Gastrocnemius medialis (tissue), 4 donors: ENCODE measurements around the gene USP32.

Experiments
- POLR2A ChIP-seq, 2 donors: fragments of 450-650 bp; IDR thresholded peaks; one replicate each; pipeline ENCODE4 v1.6.1; 2017; ENCODE audit warnings: antibody characterized with exemption in 2 of 2, mild to moderate bottlenecking in 2 of 2, moderate library complexity in 2 of 2
- TF ChIP-seq, protein P1 (sequence below), 5 experiments: fragments of 450-650 bp in 3 of 5; fragments of 200-600 bp in 2 of 5; sonication (generic) in 2 of 5; IDR thresholded peaks in 4 of 5; conservative IDR thresholded peaks in 1 of 5; 1 replicate in 4 of 5; 2 replicates in 1 of 5; pipeline ENCODE4 v1.5.1; 2016 to 2019; ENCODE audit warnings: antibody characterized with exemption in 5 of 5, mild to moderate bottlenecking in 3 of 5, moderate library complexity in 3 of 5

- TF ChIP-seq, protein P1, sequence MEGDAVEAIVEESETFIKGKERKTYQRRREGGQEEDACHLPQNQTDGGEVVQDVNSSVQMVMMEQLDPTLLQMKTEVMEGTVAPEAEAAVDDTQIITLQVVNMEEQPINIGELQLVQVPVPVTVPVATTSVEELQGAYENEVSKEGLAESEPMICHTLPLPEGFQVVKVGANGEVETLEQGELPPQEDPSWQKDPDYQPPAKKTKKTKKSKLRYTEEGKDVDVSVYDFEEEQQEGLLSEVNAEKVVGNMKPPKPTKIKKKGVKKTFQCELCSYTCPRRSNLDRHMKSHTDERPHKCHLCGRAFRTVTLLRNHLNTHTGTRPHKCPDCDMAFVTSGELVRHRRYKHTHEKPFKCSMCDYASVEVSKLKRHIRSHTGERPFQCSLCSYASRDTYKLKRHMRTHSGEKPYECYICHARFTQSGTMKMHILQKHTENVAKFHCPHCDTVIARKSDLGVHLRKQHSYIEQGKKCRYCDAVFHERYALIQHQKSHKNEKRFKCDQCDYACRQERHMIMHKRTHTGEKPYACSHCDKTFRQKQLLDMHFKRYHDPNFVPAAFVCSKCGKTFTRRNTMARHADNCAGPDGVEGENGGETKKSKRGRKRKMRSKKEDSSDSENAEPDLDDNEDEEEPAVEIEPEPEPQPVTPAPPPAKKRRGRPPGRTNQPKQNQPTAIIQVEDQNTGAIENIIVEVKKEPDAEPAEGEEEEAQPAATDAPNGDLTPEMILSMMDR (IDR thresholded peaks at IDR 0.05 in 4 of 5, conservative IDR thresholded peaks at IDR 0.05 in 1 of 5), result no peak
- no peak for TF ChIP-seq POLR2A (IDR thresholded peaks at IDR 0.05)
Measured at GRCh38 chr17:60354223-60354622, 37.7 kb downstream of the USP32 start.
